Chondrocyte (in vitro differentiated cells): ENCODE results near the gene GALNT14. TPM values are rescaled to one million over a fixed set of nuclear protein-coding genes. Genes with fewer than 3 reads are reported as not detected.

Source experiments
- DNase-seq: peaks from one replicate; pipeline ENCODE4 v3.0.0; 2021; ENCODE audit warnings: mixed read lengths, low spot score
- H3K27ac Mint-ChIP-seq: one replicate; pipeline ENCODE4 v1.8.0; 2021; ENCODE audit warnings: mild to moderate bottlenecking, moderate library complexity, mixed read lengths; ENCODE audit not compliant: unreplicated experiment
- H3K27me3 Mint-ChIP-seq: 2 replicates; pipeline ENCODE4 v1.8.0; 2021; ENCODE audit warnings: low read depth, mixed read lengths
- H3K36me3 Mint-ChIP-seq: 2 replicates; pipeline ENCODE4 v1.8.0; 2021; ENCODE audit warnings: low read depth, mixed read lengths
- H3K4me1 Mint-ChIP-seq: 2 replicates; pipeline ENCODE4 v1.8.0; 2021; ENCODE audit warnings: low read depth, mild to moderate bottlenecking, mixed read lengths
- H3K4me3 Mint-ChIP-seq: one replicate; pipeline ENCODE4 v1.8.0; 2021; ENCODE audit warnings: mild to moderate bottlenecking, moderate library complexity, mixed read lengths; ENCODE audit not compliant: unreplicated experiment
- H3K9me3 Mint-ChIP-seq: 2 replicates; pipeline ENCODE4 v1.8.0; 2021; ENCODE audit warnings: low read depth, mixed read lengths
- CTCF ChIP-seq: fragments of 200-600 bp; sonication (generic); IDR thresholded peaks from 2 replicates; pipeline ENCODE4 v1.5.0; 2021; ENCODE audit warnings: antibody characterized with exemption, mild to moderate bottlenecking, moderate library complexity
- total RNA-seq: library from RNA; stranded (reverse); gene quantifications from 3 replicates; pipeline ENCODE4 v1.2.1, GENCODE V29; 2021

The GALNT14 gene
- total RNA-seq, 1 donor from 2014 or later = 17.8 TPM

GRCh38 chr2:30978044-30978443 is 160.2 kb downstream of the GALNT14 start:
- Mint-ChIP-seq H3K9me3 (no peaks in the 10 kb centered on the region), H3K27ac (no peak overlapping the region), H3K27me3 (peaks cover 28% of the 10 kb centered on the region), H3K4me1 (peaks cover 3% of the 10 kb centered on the region), H3K4me3 (no peak overlapping the region), H3K36me3 (no peaks in the 10 kb centered on the region)
- TF ChIP-seq CTCF = no peak
- DNase-seq = no peak

- Mint-ChIP-seq H3K27me3 (peaks cover 34% of the 10 kb centered on the region), H3K4me1 (peaks cover 3% of the 10 kb centered on the region), H3K27ac (no peak overlapping the region), H3K4me3 (no peak overlapping the region), H3K36me3 (no peaks in the 10 kb centered on the region), H3K9me3 (no peaks in the 10 kb centered on the region)
- TF ChIP-seq CTCF = no peak
- no peak for DNase-seq
Measured at GRCh38 chr2:30975156-30975555, 163.1 kb downstream of the GALNT14 start.

- Mint-ChIP-seq H3K27ac (no peak overlapping the region), H3K9me3 (no peaks in the 10 kb centered on the region), H3K27me3 (peaks cover 34% of the 10 kb centered on the region), H3K4me1 (no peaks in the 10 kb centered on the region), H3K4me3 (no peak overlapping the region), H3K36me3 (no peaks in the 10 kb centered on the region)
- no peak for DNase-seq
- TF ChIP-seq CTCF = no peak
Measured at GRCh38 chr2:30974554-30974953, 163.7 kb downstream of the GALNT14 start.

- Mint-ChIP-seq H3K9me3 (no peaks in the 10 kb centered on the region), H3K27ac (no peak overlapping the region), H3K36me3 (no peaks in the 10 kb centered on the region), H3K27me3 (peaks cover 37% of the 10 kb centered on the region), H3K4me1 (no peaks in the 10 kb centered on the region), H3K4me3 (no peak overlapping the region)
- no peak for TF ChIP-seq CTCF
- no peak for DNase-seq
Measured at GRCh38 chr2:30974092-30974491, 164.1 kb downstream of the GALNT14 start.

GRCh38 chr2:30971231-30972025 is 166.8 kb downstream of the GALNT14 start:
- H3K27ac Mint-ChIP-seq = no peak overlapping the region
- H3K4me1 Mint-ChIP-seq = no peaks in the 10 kb centered on the region
- TF ChIP-seq CTCF = no peak
- H3K27me3 Mint-ChIP-seq = peaks cover 41% of the 10 kb centered on the region
- no peaks in the 10 kb centered on the region for H3K36me3 Mint-ChIP-seq
- DNase-seq = no peak
- H3K4me3 Mint-ChIP-seq = no peak overlapping the region
- no peaks in the 10 kb centered on the region for H3K9me3 Mint-ChIP-seq
